Naive thymus-derived CD4-positive, alpha-beta T cell (primary cell): ENCODE results near the gene NOS3. TPM values are rescaled to one million over a fixed set of nuclear protein-coding genes. Genes with fewer than 3 reads are reported as not detected.
A peak's percentile ranks its signal among the peaks of the same experiment; 100 is the strongest.

Experiments used
- ATAC-seq: fragments of 150-1000 bp; cut with Tn5 transposase; 2 replicates; pipeline ENCODE4 v1.10.0; 2021; ENCODE audit warnings: mild to moderate bottlenecking, moderate library complexity
- CTCF ChIA-PET: fragments of 350-600 bp; sonication (Branson Sonifier 250); formaldehyde crosslinking; loops from one replicate; lab custom pipeline; 2021; ENCODE audit warnings: antibody characterized with exemption; lab: Charles Lee
- POLR2A ChIA-PET: fragments of 350-600 bp; sonication (Branson Sonifier 250); formaldehyde crosslinking; loops from one replicate; lab custom pipeline; 2021; ENCODE audit warnings: antibody characterized with exemption, inconsistent platforms; lab: Charles Lee
- DNase-seq, 9 donors: peaks; one replicate each; pipeline versions ENCODE4 v3.0.0 to v3.0.0-alpha.2; 2020 to 2022; ENCODE audit warnings: mixed read lengths in 1 of 9
- H3K27ac ChIP-seq: one replicate; pipeline ENCODE4 v1.7.0; 2013; ENCODE audit warnings: mild to moderate bottlenecking, low read depth, low read length, moderate library complexity
- H3K27me3 ChIP-seq, 2 donors: one replicate each; pipeline ENCODE4 v1.7.0; 2013; ENCODE audit warnings: low read length in 2 of 2, mild to moderate bottlenecking in 2 of 2, moderate library complexity in 2 of 2; ENCODE audit not compliant: control insufficient read depth in 2 of 2, insufficient read depth in 2 of 2
- H3K36me3 ChIP-seq, 3 experiments: 1 replicate in 2 of 3; 2 replicates in 1 of 3; pipeline ENCODE4 v1.7.0; 2013; ENCODE audit warnings: low read length in 3 of 3, mild to moderate bottlenecking in 3 of 3, moderate library complexity in 1 of 3; ENCODE audit not compliant: insufficient read depth in 3 of 3, control insufficient read depth in 2 of 3
- H3K4me1 ChIP-seq, 2 donors: one replicate each; pipeline ENCODE4 v1.7.0; 2013; ENCODE audit warnings: low read length in 2 of 2, mild to moderate bottlenecking in 2 of 2, moderate library complexity in 1 of 2; ENCODE audit not compliant: control insufficient read depth in 2 of 2, insufficient read depth in 2 of 2
- H3K4me3 ChIP-seq: 2 replicates; pipeline ENCODE4 v1.7.0; 2013; ENCODE audit warnings: mild to moderate bottlenecking, low read length
- H3K9me3 ChIP-seq, 3 experiments: 1 replicate in 2 of 3; 2 replicates in 1 of 3; pipeline ENCODE4 v1.7.0; 2013; ENCODE audit warnings: low read length in 3 of 3; ENCODE audit not compliant: control insufficient read depth in 2 of 3
- H3K27ac Mint-ChIP-seq, 9 donors: one replicate each; pipeline ENCODE4 v1.8.0; 2020 to 2022; ENCODE audit warnings: mixed read lengths in 9 of 9, mild to moderate bottlenecking in 8 of 9, moderate library complexity in 5 of 9, inconsistent platforms in 2 of 9
- H3K27me3 Mint-ChIP-seq, 5 donors: one replicate each; pipeline ENCODE4 v1.8.0; 2021 to 2022; ENCODE audit warnings: mixed read lengths in 5 of 5, mild to moderate bottlenecking in 1 of 5
- H3K36me3 Mint-ChIP-seq, 5 donors: one replicate each; pipeline ENCODE4 v1.8.0; 2020 to 2022; ENCODE audit warnings: mixed read lengths in 5 of 5, mild to moderate bottlenecking in 3 of 5, inconsistent platforms in 1 of 5
- H3K4me1 Mint-ChIP-seq, 7 donors: one replicate each; pipeline ENCODE4 v1.8.0; 2020 to 2022; ENCODE audit warnings: mixed read lengths in 7 of 7, mild to moderate bottlenecking in 3 of 7, inconsistent platforms in 1 of 7
- H3K4me3 Mint-ChIP-seq, 10 donors: one replicate each; pipeline ENCODE4 v1.8.0; 2020 to 2022; ENCODE audit warnings: mild to moderate bottlenecking in 10 of 10, mixed read lengths in 10 of 10, moderate library complexity in 6 of 10, inconsistent platforms in 2 of 10
- H3K9me3 Mint-ChIP-seq, 11 donors: one replicate each; pipeline ENCODE4 v1.8.0; 2020 to 2022; ENCODE audit warnings: mixed read lengths in 11 of 11, mild to moderate bottlenecking in 4 of 11, inconsistent platforms in 1 of 11, moderate library complexity in 1 of 11
- intact Hi-C, 2 donors: fragments of 100-400 bp; cut with micrococcal nuclease; formaldehyde crosslinking; loops; one replicate each; pipeline ENCODE4 v1.15.1; 2023
- polyA plus RNA-seq, 2 donors: library from polyadenylated mRNA; unstranded; fragments of 300-500 nt; fragmentation: Illumina TruSeq; gene quantifications; one replicate each; pipeline ENCODE4 v1.2.3, GENCODE V29; 2021
- total RNA-seq, 6 experiments: library from RNA in 5 of 6; stranded (reverse) in 5 of 6; gene quantifications; 1 replicate in 5 of 6; 2 replicates in 1 of 6; pipeline ENCODE4 v1.2.3 and lab custom pipeline; 2021 to 2026

NOS3 gene
- total and polyA plus RNA-seq, 7 experiments from 2014 or later = 2.8 to 19.1 (median 7.9) TPM

GRCh38 chr7:151018421-151019129 lies 27.8 kb downstream of the NOS3 start:
- Mint-ChIP-seq H3K27ac (peak overlapping the region; percentile 75 to 100 (median 94)), H3K9me3 (peaks cover 0 to 4% (median 0%) of the 10 kb centered on the region in 11 donors), H3K36me3 (peaks cover 0 to 12% (median 0%) of the 10 kb centered on the region in 5 donors), H3K27me3 (peaks cover 0 to 37% (median 0%) of the 10 kb centered on the region in 5 donors), H3K4me1 (peaks cover 35 to 65% (median 51%) of the 10 kb centered on the region in 7 donors), H3K4me3 (peak overlapping the region; percentile 79 to 94 (median 88))
- DNase-seq (peak in 7 of 9 donors; percentile 41 to 63 (median 61)), ATAC-seq (peak; percentile 45)
- Histone ChIP-seq H3K4me3 (peak overlapping the region; percentile 65), H3K4me1 (peaks cover 26 to 50% of the 10 kb centered on the region in 2 donors), H3K27ac (peak overlapping the region; percentile 97), H3K36me3 (no peaks in the 10 kb centered on the region), H3K27me3 (no peaks in the 10 kb centered on the region), H3K9me3 (no peaks in the 10 kb centered on the region)
- POLR2A ChIA-PET = interaction anchor here (0.7 to 3.9 kb wide), 25 partner anchors 8 to 324 kb away, joined by 3 to 28 read pairs (median 4); partner anchors contain the start of genes ABCB8, CDK5, FASTK and NOS3
- CTCF ChIA-PET = interaction anchor here (0.6 to 5.2 kb wide), 21 partner anchors 10 to 612 kb away, joined by 3 to 52 read pairs (median 4); partner anchors contain the start of gene ABCB8
- intact Hi-C loops = loop anchor here (1.0 kb wide), 6 partner anchors 10 to 120 kb away; partner anchors contain the start of gene ABCB8 (in 2 of the 2)

- Mint-ChIP-seq H3K9me3 (peaks cover 0 to 3% (median 0%) of the 10 kb centered on the region in 11 donors), H3K27ac (peak overlapping the region; percentile 56 to 99 (median 69)), H3K4me1 (peaks cover 33 to 60% (median 46%) of the 10 kb centered on the region in 7 donors), H3K36me3 (peaks cover 0 to 9% (median 0%) of the 10 kb centered on the region in 5 donors), H3K4me3 (peak overlapping the region; percentile 65 to 94 (median 82)), H3K27me3 (peaks cover 0 to 37% (median 0%) of the 10 kb centered on the region in 5 donors)
- ChIA-PET CTCF (interaction anchor here (0.8 to 5.2 kb wide), 20 partner anchors 9 to 613 kb away, joined by 3 to 52 read pairs (median 5); partner anchors contain the start of gene ABCB8), POLR2A (interaction anchor here (0.7 to 3.9 kb wide), 19 partner anchors 8 to 323 kb away, joined by 3 to 28 read pairs (median 6); partner anchors contain the start of genes ABCB8, CDK5, FASTK and NOS3)
- DNase-seq = no peak
- H3K4me1 ChIP-seq = peaks cover 23 to 48% of the 10 kb centered on the region in 2 donors
- H3K9me3 ChIP-seq = no peaks in the 10 kb centered on the region
- H3K27me3 ChIP-seq = no peaks in the 10 kb centered on the region
- H3K36me3 ChIP-seq = no peaks in the 10 kb centered on the region
- no peak overlapping the region for H3K27ac ChIP-seq
- H3K4me3 ChIP-seq = peak overlapping the region; percentile 41
- no peak for ATAC-seq
- intact Hi-C loops = no loop called here
Observed at GRCh38 chr7:151019130-151019447, 28.3 kb downstream of the NOS3 start.

- DNase-seq (no peak), ATAC-seq (no peak)
- H3K27me3 ChIP-seq = no peaks in the 10 kb centered on the region
- no peaks in the 10 kb centered on the region for H3K36me3 ChIP-seq
- Mint-ChIP-seq H3K36me3 (peaks cover 0 to 4% (median 0%) of the 10 kb centered on the region in 5 donors), H3K9me3 (peaks cover 0 to 2% (median 0%) of the 10 kb centered on the region in 11 donors), H3K27me3 (peaks cover 0 to 39% (median 0%) of the 10 kb centered on the region in 5 donors), H3K4me1 (peaks cover 24 to 48% (median 36%) of the 10 kb centered on the region in 7 donors), H3K4me3 (peak overlapping the region in 5 of 10 donors; percentile 21 to 94 (median 58)), H3K27ac (peak overlapping the region in 1 of 9 donors; percentile 54)
- H3K27ac ChIP-seq = no peak overlapping the region
- intact Hi-C loops = loop anchor here in 1 of 2 donors (10.0 kb wide), 1 partner anchor 325 kb away; the partner anchor contains the start of gene NUB1
- CTCF ChIA-PET = interaction anchor here (1.0 to 5.2 kb wide), 4 partner anchors 9 to 112 kb away, joined by 3 to 52 read pairs (median 8); no protein-coding TSS in a partner anchor
- no peak overlapping the region for H3K4me3 ChIP-seq
- POLR2A ChIA-PET = interaction anchor here (0.7 to 3.6 kb wide), 5 partner anchors 8 to 45 kb away, joined by 3 to 28 read pairs (median 12); partner anchors contain the start of gene ABCB8
- H3K4me1 ChIP-seq = peaks cover 12 to 38% of the 10 kb centered on the region in 2 donors
- no peaks in the 10 kb centered on the region for H3K9me3 ChIP-seq
Observed at GRCh38 chr7:151020231-151020630, 29.4 kb downstream of the NOS3 start.

- no peak for ATAC-seq
- Histone ChIP-seq H3K4me1 (peaks cover 9 to 10% of the 10 kb centered on the region in 2 donors), H3K4me3 (no peak overlapping the region), H3K27ac (no peak overlapping the region), H3K9me3 (no peaks in the 10 kb centered on the region), H3K36me3 (no peaks in the 10 kb centered on the region), H3K27me3 (no peaks in the 10 kb centered on the region)
- Mint-ChIP-seq H3K27me3 (peaks cover 0 to 37% (median 0%) of the 10 kb centered on the region in 5 donors), H3K4me3 (no peak overlapping the region), H3K9me3 (peaks cover 0 to 2% (median 0%) of the 10 kb centered on the region in 11 donors), H3K36me3 (no peaks in the 10 kb centered on the region), H3K4me1 (peaks cover 16 to 30% (median 20%) of the 10 kb centered on the region in 7 donors), H3K27ac (peak overlapping the region in 1 of 9 donors; percentile 12)
- DNase-seq = no peak
- intact Hi-C loops = loop anchor here in 1 of 2 donors (10.0 kb wide), 1 partner anchor 322 kb away; the partner anchor contains the start of gene NUB1
- CTCF ChIA-PET = interaction anchor here (1.5 kb wide), 1 partner anchor 61 kb away, joined by 6 read pairs; no protein-coding TSS in a partner anchor
- POLR2A ChIA-PET = interaction anchor here (0.6 kb wide), 1 partner anchor 546 kb away, joined by 3 read pairs; no protein-coding TSS in a partner anchor
Observed at GRCh38 chr7:151023232-151023631, 32.4 kb downstream of the NOS3 start.

- intact Hi-C loops = loop anchor here (5.0 to 10.0 kb wide), 2 partner anchors 320 to 702 kb away; partner anchors contain the start of genes ACTR3C (in 1 of the 2), LRRC61 (in 1 of the 2) and NUB1 (in 1 of the 2)
- no peak for DNase-seq
- Mint-ChIP-seq H3K4me1 (peaks cover 16 to 28% (median 19%) of the 10 kb centered on the region in 7 donors), H3K27me3 (peaks cover 0 to 30% (median 0%) of the 10 kb centered on the region in 5 donors), H3K9me3 (peaks cover 0 to 2% (median 0%) of the 10 kb centered on the region in 11 donors), H3K4me3 (peak within 1 kb of the TSS in 1 of 10 donors; percentile 35), H3K36me3 (no peaks in the 10 kb centered on the region), H3K27ac (peak within 1 kb of the TSS in 5 of 9 donors; percentile 0 to 58 (median 41))
- no peaks in the 10 kb centered on the region for H3K36me3 ChIP-seq
- H3K9me3 ChIP-seq = no peaks in the 10 kb centered on the region
- ChIA-PET CTCF (interaction anchor here (0.8 kb wide), 1 partner anchor 36 kb away, joined by 3 read pairs; no protein-coding TSS in a partner anchor), POLR2A (no interaction called here)
- H3K27me3 ChIP-seq = no peaks in the 10 kb centered on the region
- ATAC-seq = no peak
- H3K4me3 ChIP-seq = no peak within 1 kb of the TSS
- peaks cover 6 to 7% of the 10 kb centered on the region in 2 donors for H3K4me1 ChIP-seq
- H3K27ac ChIP-seq = no peak within 1 kb of the TSS
Observed at GRCh38 chr7:151024435-151025056, 33.7 kb downstream of the NOS3 start, which contains the start of gene ATG9B. Gene ATG9B, minus strand, starts transcription at chr7:151024494. Its CDS starts 71 bp downstream, at chr7:151024423.
